HG02798 (cell line): ENCODE results near the gene TLR4.
A peak's percentile ranks its signal among the peaks of the same experiment; 100 is the strongest.

Experiments
- ATAC-seq: cut with Tn5 transposase; IDR thresholded peaks from one replicate; pipeline ENCODE4 v1.9.1; 2021; ENCODE audit warnings: mild to moderate bottlenecking; ENCODE audit not compliant: unreplicated experiment, poor library complexity

Gene TLR4

DNA sequence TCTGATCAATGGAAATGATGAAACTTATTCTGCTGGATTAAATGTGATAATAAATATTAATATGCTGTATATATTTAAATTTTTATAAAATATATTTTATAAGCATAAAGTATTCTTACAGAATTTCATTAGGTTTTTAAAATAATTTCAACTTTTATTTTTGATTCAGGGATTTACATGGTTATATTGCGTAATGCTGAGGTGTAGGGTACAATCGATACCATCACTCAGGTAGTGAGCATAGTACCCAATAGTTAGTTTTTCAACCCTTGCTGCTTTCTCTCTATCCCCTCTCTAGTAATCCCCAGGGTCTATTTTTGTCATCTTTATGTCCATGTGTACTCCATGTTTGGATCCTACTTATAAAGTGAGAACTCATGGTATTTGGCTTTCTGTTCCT lies 5.7 kb downstream of the TLR4 start:
- no peak for ATAC-seq

GRCh38 chr9:117714282-117714681 lies 10.1 kb downstream of the TLR4 start:
- no peak for ATAC-seq

GRCh38 chr9:117715411-117715989 lies 11.3 kb downstream of the TLR4 start:
- no peak for ATAC-seq

GRCh38 chr9:117718085-117718484 lies 13.9 kb downstream of the TLR4 start:
- ATAC-seq = peak; percentile 99

GRCh38 chr9:117718701-117719100 lies 14.5 kb downstream of the TLR4 start:
- peak; percentile 6 for ATAC-seq

DNA sequence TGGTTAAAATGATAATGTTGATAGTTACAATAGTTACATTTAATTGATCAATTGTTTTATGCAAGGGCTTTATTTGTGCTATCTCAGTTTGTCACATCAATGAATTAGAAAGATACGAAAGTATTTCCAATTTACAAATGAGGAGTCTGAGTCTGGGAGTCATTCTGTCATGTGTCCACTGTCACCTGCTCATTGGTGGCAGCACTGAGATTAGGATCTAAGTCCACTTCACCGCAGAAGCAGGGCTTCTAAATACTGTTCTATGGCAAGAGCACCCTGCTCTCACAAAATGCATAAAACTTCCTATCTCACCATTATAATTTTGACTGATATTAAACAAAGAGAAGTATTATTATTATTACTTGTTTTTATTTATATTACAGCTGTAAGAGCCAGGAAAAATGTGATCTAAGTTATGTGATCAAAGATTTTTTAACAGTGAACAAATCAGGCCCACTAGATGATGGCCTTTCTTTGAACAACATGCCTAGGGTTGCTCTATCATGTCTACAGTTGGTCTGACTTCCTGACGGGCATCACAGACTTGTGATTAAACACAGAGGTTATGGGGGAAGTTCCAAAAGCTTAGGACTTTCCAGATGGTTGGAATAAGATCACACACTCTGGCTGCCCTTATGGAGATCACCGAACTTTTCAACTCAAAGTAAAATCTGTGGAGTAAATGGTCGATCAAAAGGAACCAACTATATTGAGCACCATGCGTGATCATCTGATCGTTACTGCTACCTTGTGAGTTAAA lies 15.1 kb downstream of the TLR4 start:
- no peak for ATAC-seq

- ATAC-seq = no peak
Observed at GRCh38 chr9:117720066-117720465, 15.9 kb downstream of the TLR4 start.

- no peak for ATAC-seq
Observed at GRCh38 chr9:117720555-117720954, 16.4 kb downstream of the TLR4 start.

DNA sequence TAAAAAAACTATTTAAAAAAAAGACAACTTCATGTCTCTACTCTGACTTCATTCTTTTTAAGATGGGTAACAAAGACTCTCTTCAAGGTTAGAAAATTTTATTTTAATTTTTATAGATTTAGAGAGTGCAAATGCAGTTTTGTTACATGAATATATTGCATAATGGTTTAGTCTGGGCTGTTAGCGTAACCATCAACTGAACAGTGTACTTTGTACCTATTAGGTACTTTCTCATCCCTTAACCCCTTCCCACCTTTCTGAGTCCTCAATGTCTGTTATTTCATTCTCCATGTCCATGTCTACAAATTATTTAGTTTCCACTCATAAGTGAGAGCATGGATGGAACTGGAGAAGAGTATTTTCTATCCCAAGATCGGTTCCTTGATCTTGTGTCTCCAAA lies 16.8 kb downstream of the TLR4 start:
- ATAC-seq = no peak

- ATAC-seq = no peak
Observed at GRCh38 chr9:117722108-117722761, 18.0 kb downstream of the TLR4 start.

GRCh38 chr9:117723986-117724625 lies 19.9 kb downstream of the TLR4 start:
- no peak for ATAC-seq

DNA sequence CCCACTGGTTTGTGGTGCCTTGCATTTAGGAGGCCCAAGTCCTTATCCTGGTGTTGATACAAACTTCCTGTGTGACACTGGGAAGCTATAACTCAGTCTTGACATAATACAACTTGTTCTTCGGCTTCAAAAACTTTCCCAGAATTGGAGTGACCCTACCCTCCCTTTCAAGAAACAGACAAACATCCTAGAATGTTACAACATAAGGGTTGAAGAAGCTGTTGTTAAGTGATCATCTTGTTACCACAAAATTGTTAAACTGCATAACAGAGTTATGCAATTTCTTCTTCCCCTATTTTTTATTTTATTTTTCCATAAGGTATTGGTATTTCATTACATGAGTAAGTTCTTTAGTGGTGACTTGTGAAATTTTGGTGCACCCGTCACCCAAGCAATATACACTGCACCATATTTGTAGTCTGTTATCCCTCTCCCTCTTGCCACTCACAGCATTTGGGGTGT lies 21.3 kb downstream of the TLR4 start:
- ATAC-seq = no peak

GRCh38 chr9:117729375-117729774 lies 25.2 kb downstream of the TLR4 start:
- ATAC-seq = no peak

- ATAC-seq = no peak
Observed at GRCh38 chr9:117732494-117732893, 28.3 kb downstream of the TLR4 start.

DNA sequence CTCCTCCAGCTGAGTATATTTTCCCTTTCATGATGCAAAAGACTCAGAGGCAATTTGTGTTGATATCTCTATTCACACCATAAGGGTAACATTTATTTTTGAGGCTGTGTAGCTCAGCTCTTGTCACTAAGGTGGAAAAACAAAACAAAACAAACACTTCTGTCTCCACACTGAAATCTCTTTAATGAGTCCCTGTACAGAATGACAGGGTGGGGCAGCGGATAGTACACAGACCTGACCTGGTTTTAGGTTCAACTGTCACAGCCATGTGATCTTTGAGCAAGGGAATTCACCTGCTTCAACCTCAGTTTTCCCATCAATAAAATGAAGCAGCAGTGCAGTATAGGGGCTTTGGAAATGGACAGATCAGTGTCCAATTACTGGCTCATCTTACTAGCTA lies 29.3 kb downstream of the TLR4 start:
- no peak for ATAC-seq

- no peak for ATAC-seq
Observed at GRCh38 chr9:117734082-117734481, 29.9 kb downstream of the TLR4 start.

- no peak for ATAC-seq
Observed at GRCh38 chr9:117734523-117735314, 30.5 kb downstream of the TLR4 start.

GRCh38 chr9:117737721-117738226 lies 33.6 kb downstream of the TLR4 start:
- no peak for ATAC-seq

DNA sequence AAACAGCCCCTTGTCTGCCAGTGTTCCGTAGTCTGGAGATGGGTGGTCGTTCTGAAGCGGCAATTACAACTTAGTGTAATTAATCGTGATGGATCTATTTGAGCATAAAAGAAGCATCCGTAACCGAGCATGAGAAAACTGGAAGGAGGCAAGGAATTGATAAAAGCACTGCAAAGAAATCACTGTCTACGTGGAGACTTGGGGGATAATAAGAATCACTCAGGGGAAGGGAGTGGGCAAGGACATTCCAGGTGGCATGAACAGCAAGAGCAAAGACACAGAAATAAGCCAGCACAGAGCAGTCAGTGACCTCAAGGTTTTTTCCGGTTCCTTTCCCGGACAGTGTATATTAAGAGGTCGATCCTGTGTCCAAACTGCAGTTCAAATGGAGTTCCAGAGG lies 35.0 kb downstream of the TLR4 start:
- ATAC-seq = no peak
